Caco-2 (cell line): ENCODE measurements around the gene FOXB2. TPM values are rescaled to one million over a fixed set of nuclear protein-coding genes. Genes with fewer than 3 reads are reported as not detected.

Experiments used
- BruUV-seq: library from RNA; stranded (reverse); fragments of 400-500 nt; replicated peaks from 2 replicates; lab custom pipeline; 2021; lab: Mats Ljungman, UMichigan
- CTCF ChIA-PET: fragments of 300-600 bp; sonication (Branson Sonifier 250); formaldehyde crosslinking; loops from one replicate; lab custom pipeline; 2022; ENCODE audit warnings: antibody characterized with exemption; lab: Charles Lee
- POLR2A ChIA-PET: fragments of 300-600 bp; sonication (Branson Sonifier 250); formaldehyde crosslinking; loops from one replicate; lab custom pipeline; 2022; ENCODE audit warnings: antibody characterized with exemption; lab: Charles Lee
- DNase-seq, 2 experiments: peaks; one replicate each; pipeline versions ENCODE4 v3.0.0 to v3.0.0-alpha.2; 2020 to 2022
- H3K27me3 ChIP-seq: replicated peaks from 2 replicates; pipeline ENCODE4 v1.6.0; 2011; ENCODE audit warnings: low read length; ENCODE audit not compliant: control insufficient read depth, insufficient read depth
- H3K36me3 ChIP-seq: 2 replicates; pipeline ENCODE4 v1.5.1; 2011; ENCODE audit warnings: low read length; ENCODE audit not compliant: control insufficient read depth, insufficient read depth
- H3K4me1 ChIP-seq: fragments of 250-450 bp; sonication (Bioruptor Pico); 2 replicates; pipeline ENCODE4 v1.5.1; 2020; ENCODE audit warnings: mild to moderate bottlenecking
- H3K4me3 ChIP-seq: 2 replicates; pipeline ENCODE4 v1.5.1; 2011; ENCODE audit warnings: low read depth, mild to moderate bottlenecking, control low read depth, low read length
- H3K9me3 ChIP-seq: fragments of 250-450 bp; sonication (Bioruptor Pico); 2 replicates; pipeline ENCODE4 v1.5.1; 2020; ENCODE audit warnings: mild to moderate bottlenecking, moderate library complexity
- H3K27ac Mint-ChIP-seq: one replicate; pipeline ENCODE4 v1.8.0; 2022; ENCODE audit warnings: mixed read lengths; ENCODE audit not compliant: unreplicated experiment
- H3K27me3 Mint-ChIP-seq: one replicate; pipeline ENCODE4 v1.8.0; 2022; ENCODE audit warnings: mixed read lengths; ENCODE audit not compliant: insufficient read depth, unreplicated experiment
- H3K36me3 Mint-ChIP-seq: one replicate; pipeline ENCODE4 v1.8.0; 2022; ENCODE audit warnings: mild to moderate bottlenecking, mixed read lengths; ENCODE audit not compliant: insufficient read depth, unreplicated experiment
- H3K4me1 Mint-ChIP-seq: one replicate; pipeline ENCODE4 v1.8.0; 2022; ENCODE audit warnings: low read depth, mixed read lengths; ENCODE audit not compliant: unreplicated experiment
- H3K4me3 Mint-ChIP-seq: one replicate; pipeline ENCODE4 v1.8.0; 2022; ENCODE audit warnings: mild to moderate bottlenecking, moderate library complexity, mixed read lengths; ENCODE audit not compliant: unreplicated experiment
- H3K9me3 Mint-ChIP-seq: one replicate; pipeline ENCODE4 v1.8.0; 2022; ENCODE audit warnings: mixed read lengths; ENCODE audit not compliant: unreplicated experiment
- intact Hi-C: fragments of 100-400 bp; cut with micrococcal nuclease; formaldehyde crosslinking; loops from one replicate; pipeline ENCODE4 v1.10.0; 2022; ENCODE audit not compliant: unreplicated experiment
- total RNA-seq: library from RNA; stranded (reverse); gene quantifications from 2 replicates; pipeline ENCODE4 v1.2.3, GENCODE V29; 2022
- TF ChIP-seq, protein P1 (sequence below), 2 experiments: fragments of 200-600 bp in 1 of 2; IDR thresholded peaks; 1 replicate in 1 of 2; 2 replicates in 1 of 2; pipeline versions ENCODE4 v1.5.1 to v1.8.0; 2011 to 2022; ENCODE audit warnings: antibody characterized with exemption in 1 of 2, control low read depth in 1 of 2, inconsistent platforms in 1 of 2, low read depth in 1 of 2, low read length in 1 of 2, mild to moderate bottlenecking in 1 of 2, moderate library complexity in 1 of 2; ENCODE audit not compliant: insufficient read depth in 1 of 2, severe bottlenecking in 1 of 2, unreplicated experiment in 1 of 2

FOXB2 gene
- total RNA-seq, 1 experiment from 2014 or later = not detected

DNA sequence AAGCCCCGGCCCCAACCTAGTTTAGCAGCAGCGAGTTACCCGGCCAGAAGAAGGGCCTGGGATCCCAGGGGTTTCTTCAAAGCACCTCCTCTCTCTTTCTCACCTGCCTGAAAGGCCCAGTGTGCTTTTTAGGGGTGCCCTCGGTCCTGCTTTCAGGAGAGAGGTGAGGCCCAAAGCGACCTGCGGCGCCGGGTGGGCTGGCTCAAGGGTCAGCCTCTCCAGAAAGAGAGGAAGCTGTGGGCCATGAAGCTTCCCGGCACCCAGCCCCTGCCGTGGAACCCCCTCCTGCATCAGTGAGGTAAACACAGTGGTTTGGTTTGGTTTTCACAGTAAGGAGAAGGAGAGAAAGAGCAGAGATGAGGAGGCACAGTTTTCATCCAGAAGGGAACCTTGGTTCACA is 4.3 kb downstream of the FOXB2 start:
- Mint-ChIP-seq H3K36me3 (no peaks in the 10 kb centered on the region), H3K4me1 (no peaks in the 10 kb centered on the region), H3K9me3 (no peaks in the 10 kb centered on the region), H3K27ac (no peak overlapping the region), H3K4me3 (no peak overlapping the region), H3K27me3 (peaks cover 2% of the 10 kb centered on the region)
- intact Hi-C loops = no loop called here
- ChIA-PET CTCF (no interaction called here), POLR2A (no interaction called here)
- TF ChIP-seq, protein P1, sequence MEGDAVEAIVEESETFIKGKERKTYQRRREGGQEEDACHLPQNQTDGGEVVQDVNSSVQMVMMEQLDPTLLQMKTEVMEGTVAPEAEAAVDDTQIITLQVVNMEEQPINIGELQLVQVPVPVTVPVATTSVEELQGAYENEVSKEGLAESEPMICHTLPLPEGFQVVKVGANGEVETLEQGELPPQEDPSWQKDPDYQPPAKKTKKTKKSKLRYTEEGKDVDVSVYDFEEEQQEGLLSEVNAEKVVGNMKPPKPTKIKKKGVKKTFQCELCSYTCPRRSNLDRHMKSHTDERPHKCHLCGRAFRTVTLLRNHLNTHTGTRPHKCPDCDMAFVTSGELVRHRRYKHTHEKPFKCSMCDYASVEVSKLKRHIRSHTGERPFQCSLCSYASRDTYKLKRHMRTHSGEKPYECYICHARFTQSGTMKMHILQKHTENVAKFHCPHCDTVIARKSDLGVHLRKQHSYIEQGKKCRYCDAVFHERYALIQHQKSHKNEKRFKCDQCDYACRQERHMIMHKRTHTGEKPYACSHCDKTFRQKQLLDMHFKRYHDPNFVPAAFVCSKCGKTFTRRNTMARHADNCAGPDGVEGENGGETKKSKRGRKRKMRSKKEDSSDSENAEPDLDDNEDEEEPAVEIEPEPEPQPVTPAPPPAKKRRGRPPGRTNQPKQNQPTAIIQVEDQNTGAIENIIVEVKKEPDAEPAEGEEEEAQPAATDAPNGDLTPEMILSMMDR (IDR thresholded peaks at IDR 0.05; ENCODE audit: insufficient read depth in 1 of 2, low read depth in 1 of 2, low read length in 1 of 2, severe bottlenecking in 1 of 2, unreplicated experiment in 1 of 2) = no peak
- no TSS peak for BruUV-seq
- DNase-seq = no peak
- H3K4me3 ChIP-seq = no peak overlapping the region
- no peaks in the 10 kb centered on the region for H3K4me1 ChIP-seq
- no peaks in the 10 kb centered on the region for H3K36me3 ChIP-seq
- no peaks in the 10 kb centered on the region for H3K27me3 ChIP-seq
- H3K9me3 ChIP-seq = no peaks in the 10 kb centered on the region

DNA sequence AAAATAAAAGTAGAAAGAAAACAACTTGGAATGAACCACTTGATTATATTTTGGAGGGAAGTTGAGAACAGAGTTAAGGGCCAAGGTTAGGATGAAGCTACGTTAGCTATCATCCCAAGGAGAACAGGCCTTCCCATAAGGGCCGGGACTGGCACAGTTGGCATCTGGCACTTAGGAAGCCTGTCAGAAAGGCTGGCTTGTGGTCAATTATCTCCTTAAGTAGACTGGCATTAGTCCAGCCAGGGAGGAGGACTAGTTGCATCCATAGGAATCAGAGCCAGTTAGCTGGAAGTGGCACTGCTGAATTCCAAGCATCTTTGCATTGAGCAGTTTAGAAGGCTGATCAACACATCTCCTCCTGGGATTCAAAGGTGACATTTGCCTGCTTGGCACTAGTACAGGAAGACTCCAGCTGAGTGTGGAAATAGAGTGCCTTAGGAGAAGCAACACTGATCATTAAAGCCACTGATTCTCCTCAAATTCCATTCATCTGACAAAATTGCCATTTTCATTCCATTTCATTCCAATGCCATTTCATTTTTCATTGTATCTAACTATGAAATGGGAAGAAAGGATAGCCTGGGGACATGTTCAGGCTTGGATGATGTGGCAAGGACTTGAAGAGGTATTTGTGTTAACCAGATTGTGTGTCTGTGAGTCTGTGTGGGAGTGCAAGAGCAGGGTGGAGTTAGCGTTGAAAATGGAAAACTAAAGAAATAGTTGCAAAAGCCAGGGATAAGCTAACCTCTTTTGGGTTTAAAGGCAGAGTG is 5.5 kb downstream of the FOXB2 start:
- no peak overlapping the region for H3K4me3 Mint-ChIP-seq
- no peak for DNase-seq
- Histone ChIP-seq H3K4me1 (no peaks in the 10 kb centered on the region), H3K27me3 (no peaks in the 10 kb centered on the region), H3K36me3 (no peaks in the 10 kb centered on the region), H3K9me3 (no peaks in the 10 kb centered on the region), H3K4me3 (no peak overlapping the region)
- intact Hi-C loops = no loop called here
- H3K36me3 Mint-ChIP-seq = no peaks in the 10 kb centered on the region
- POLR2A ChIA-PET = no interaction called here
- TF ChIP-seq, protein P1 (IDR thresholded peaks at IDR 0.05; ENCODE audit: insufficient read depth in 1 of 2, low read depth in 1 of 2, low read length in 1 of 2, severe bottlenecking in 1 of 2, unreplicated experiment in 1 of 2) = no peak
- no peaks in the 10 kb centered on the region for H3K27me3 Mint-ChIP-seq
- CTCF ChIA-PET = no interaction called here
- no peaks in the 10 kb centered on the region for H3K4me1 Mint-ChIP-seq
- H3K9me3 Mint-ChIP-seq = no peaks in the 10 kb centered on the region
- no peak overlapping the region for H3K27ac Mint-ChIP-seq
- no TSS peak for BruUV-seq

DNA sequence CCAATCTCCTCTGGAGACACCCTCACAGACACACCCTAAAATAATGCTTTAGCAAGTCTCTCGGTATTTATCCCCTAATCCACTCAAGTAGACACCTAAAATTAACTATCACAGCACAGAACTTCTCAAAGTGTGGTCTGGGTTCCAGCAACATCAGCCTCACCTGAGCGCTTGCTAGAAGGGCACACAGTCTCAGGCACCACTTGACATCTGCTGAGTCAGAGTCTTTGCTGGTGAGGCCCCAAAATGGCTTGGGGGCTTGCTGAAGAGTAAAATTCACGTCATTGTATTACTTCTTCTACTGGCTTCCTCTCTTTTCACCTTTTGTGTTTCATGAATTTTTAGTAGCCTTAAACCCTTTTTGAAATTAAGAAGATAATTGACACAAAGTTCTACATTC is 9.0 kb downstream of the FOXB2 start:
- TF ChIP-seq, protein P1 (IDR thresholded peaks at IDR 0.05; ENCODE audit: insufficient read depth in 1 of 2, low read depth in 1 of 2, low read length in 1 of 2, severe bottlenecking in 1 of 2, unreplicated experiment in 1 of 2) = no peak
- Mint-ChIP-seq H3K27me3 (no peaks in the 10 kb centered on the region), H3K36me3 (no peaks in the 10 kb centered on the region), H3K9me3 (no peaks in the 10 kb centered on the region), H3K4me3 (no peak overlapping the region), H3K27ac (no peak overlapping the region), H3K4me1 (no peaks in the 10 kb centered on the region)
- Histone ChIP-seq H3K9me3 (no peaks in the 10 kb centered on the region), H3K4me1 (no peaks in the 10 kb centered on the region), H3K36me3 (no peaks in the 10 kb centered on the region), H3K27me3 (no peaks in the 10 kb centered on the region), H3K4me3 (no peak overlapping the region)
- intact Hi-C loops = no loop called here
- BruUV-seq = no TSS peak
- no peak for DNase-seq
- POLR2A ChIA-PET = no interaction called here
- CTCF ChIA-PET = no interaction called here
